ENCODE measurements around the gene COL8A2.

Gene COL8A2

GRCh38 chr1:36083219-36083618 is 41.8 kb downstream of the COL8A2 start:
- TF ChIP-seq TAF1 (IDR thresholded peaks at IDR 0.05; ENCODE audit: borderline replicate concordance, insufficient read depth, low read length): no peak
- TF ChIP-seq SIN3A (IDR thresholded peaks at IDR 0.05; ENCODE audit: borderline replicate concordance, insufficient read depth, low read length): no peak
- no peak for TF ChIP-seq FOXP2 (optimal IDR thresholded peaks at IDR 0.05; ENCODE audit: borderline replicate concordance, extremely low read depth, extremely low read length, insufficient read depth)
- no peak for TF ChIP-seq REST (IDR thresholded peaks at IDR 0.05; ENCODE audit: insufficient read depth in 1 of 2, low read depth in 2 of 2, low read length in 2 of 2)
- TF ChIP-seq POLR2AphosphoS5 (IDR thresholded peaks at IDR 0.05; ENCODE audit: low read depth, low read length): no peak

- no peak for TF ChIP-seq REST (IDR thresholded peaks at IDR 0.05; ENCODE audit: insufficient read depth in 1 of 2, low read depth in 2 of 2, low read length in 2 of 2)
- no peak for TF ChIP-seq SIN3A (IDR thresholded peaks at IDR 0.05; ENCODE audit: borderline replicate concordance, insufficient read depth, low read length)
- no peak for TF ChIP-seq FOXP2 (optimal IDR thresholded peaks at IDR 0.05; ENCODE audit: borderline replicate concordance, extremely low read depth, extremely low read length, insufficient read depth)
- TF ChIP-seq TAF1 (IDR thresholded peaks at IDR 0.05; ENCODE audit: borderline replicate concordance, insufficient read depth, low read length): no peak
- no peak for TF ChIP-seq POLR2AphosphoS5 (IDR thresholded peaks at IDR 0.05; ENCODE audit: low read depth, low read length)
These were observed 43.0 kb downstream of the COL8A2 start for GRCh38 chr1:36081926-36082485.

GRCh38 chr1:36080801-36081200 is 44.2 kb downstream of the COL8A2 start:
- no peak for TF ChIP-seq SIN3A (IDR thresholded peaks at IDR 0.05; ENCODE audit: borderline replicate concordance, insufficient read depth, low read length)
- TF ChIP-seq TAF1 (IDR thresholded peaks at IDR 0.05; ENCODE audit: borderline replicate concordance, insufficient read depth, low read length): no peak

GRCh38 chr1:36080236-36080635 is 44.8 kb downstream of the COL8A2 start:
- TF ChIP-seq POLR2AphosphoS5 (IDR thresholded peaks at IDR 0.05; ENCODE audit: low read depth, low read length): no peak
- TF ChIP-seq SIN3A (IDR thresholded peaks at IDR 0.05; ENCODE audit: borderline replicate concordance, insufficient read depth, low read length): no peak
- no peak for TF ChIP-seq REST (IDR thresholded peaks at IDR 0.05; ENCODE audit: insufficient read depth in 1 of 2, low read depth in 2 of 2, low read length in 2 of 2)
- no peak for TF ChIP-seq FOXP2 (optimal IDR thresholded peaks at IDR 0.05; ENCODE audit: borderline replicate concordance, extremely low read depth, extremely low read length, insufficient read depth)
- TF ChIP-seq TAF1 (IDR thresholded peaks at IDR 0.05; ENCODE audit: borderline replicate concordance, insufficient read depth, low read length): no peak

GRCh38 chr1:36076979-36077573 is 47.9 kb downstream of the COL8A2 start:
- no peak for TF ChIP-seq TAF1 (IDR thresholded peaks at IDR 0.05; ENCODE audit: borderline replicate concordance, insufficient read depth, low read length)
- TF ChIP-seq REST (IDR thresholded peaks at IDR 0.05; ENCODE audit: insufficient read depth in 1 of 2, low read depth in 2 of 2, low read length in 2 of 2): no peak
- no peak for TF ChIP-seq FOXP2 (optimal IDR thresholded peaks at IDR 0.05; ENCODE audit: borderline replicate concordance, extremely low read depth, extremely low read length, insufficient read depth)
- TF ChIP-seq POLR2AphosphoS5 (IDR thresholded peaks at IDR 0.05; ENCODE audit: low read depth, low read length): no peak
- TF ChIP-seq SIN3A (IDR thresholded peaks at IDR 0.05; ENCODE audit: borderline replicate concordance, insufficient read depth, low read length): no peak
